Upper lobe of left lung (tissue), 6 donors: ENCODE measurements around the gene RPL28. TPM values are rescaled to one million over a fixed set of nuclear protein-coding genes. Genes with fewer than 3 reads are reported as not detected.

Experiments used
- ATAC-seq, 2 donors: fragments of 200-7000 bp; cut with Tn5 transposase; one replicate each; pipeline ENCODE4 v1.9.1; 2022; ENCODE audit warnings: mild to moderate bottlenecking in 2 of 2, moderate library complexity in 2 of 2; ENCODE audit not compliant: low FRiP score in 2 of 2
- DNase-seq, 2 donors: peaks; one replicate each; pipeline ENCODE4 v3.0.0-alpha.2; 2019 to 2020
- H3K27ac ChIP-seq, 4 donors: fragments of 200-600 bp; sonication (generic); one replicate each; pipeline ENCODE4 v1.5.1; 2016 to 2019
- H3K27me3 ChIP-seq, 4 donors: fragments of 200-600 bp; sonication (generic); one replicate each; pipeline ENCODE4 v1.5.1; 2017 to 2019
- H3K36me3 ChIP-seq, 4 donors: fragments of 200-600 bp; sonication (generic); one replicate each; pipeline ENCODE4 v1.5.1; 2016 to 2019
- H3K4me1 ChIP-seq, 4 donors: fragments of 200-600 bp; sonication (generic); one replicate each; pipeline ENCODE4 v1.5.1; 2018 to 2019
- H3K4me3 ChIP-seq, 4 donors: fragments of 200-600 bp; sonication (generic); one replicate each; pipeline ENCODE4 v1.5.1; 2017 to 2019; ENCODE audit warnings: mild to moderate bottlenecking in 2 of 4, moderate library complexity in 1 of 4
- H3K9me3 ChIP-seq, 4 donors: fragments of 200-600 bp; sonication (generic); one replicate each; pipeline ENCODE4 v1.5.1; 2018 to 2019
- EP300 ChIP-seq, 4 donors: sonication (generic); formaldehyde crosslinking; IDR thresholded peaks; one replicate each; pipeline ENCODE4 v1.5.1; 2017; ENCODE audit warnings: antibody characterized with exemption in 4 of 4, control low read depth in 2 of 4
- POLR2A ChIP-seq, 4 donors: fragments of 450-650 bp; IDR thresholded peaks; one replicate each; pipeline ENCODE4 v1.5.1; 2016 to 2017; ENCODE audit warnings: antibody characterized with exemption in 4 of 4, mild to moderate bottlenecking in 2 of 4
- POLR2AphosphoS5 ChIP-seq, 2 donors: sonication (generic); formaldehyde crosslinking; IDR thresholded peaks; one replicate each; pipeline ENCODE4 v1.5.1; 2017; ENCODE audit warnings: antibody characterized with exemption in 2 of 2
- WGBS, 2 donors: methylation state at CpG; one replicate each; pipeline ENCODE4 v1.1.5; 2017 to 2018; 5-methylcytosine and 5-hydroxymethylcytosine counted together
- total RNA-seq, 6 donors: library from RNA; depleted of rRNA in 4 of 6; stranded (reverse); fragments of >200 nt in 4 of 6; gene quantifications; one replicate each; pipeline versions ENCODE4 v1.1.0 to v1.2.1, GENCODE V29; 2016 to 2021
- TF ChIP-seq, protein P1 (sequence below), 6 experiments: fragments of 450-650 bp in 4 of 6; fragments of 200-600 bp in 2 of 6; sonication (generic) in 2 of 6; IDR thresholded peaks; one replicate each; pipeline ENCODE4 v1.5.1; 2016 to 2019; ENCODE audit warnings: antibody characterized with exemption in 6 of 6
- donor health status: DM: no; HTN: no; CAD: no; lungs with moderate emphysema.
- donor health status: DM: no; HTN: yes; CAD: no; lungs with severe emphysema.

The RPL28 gene
- total RNA-seq, 6 donors from 2014 or later, result 308 to 1,892 (median 534) TPM

- TF ChIP-seq POLR2A (IDR thresholded peaks at IDR 0.05), result no peak
- no peak for TF ChIP-seq POLR2AphosphoS5 (IDR thresholded peaks at IDR 0.05)
- TF ChIP-seq, protein P1, sequence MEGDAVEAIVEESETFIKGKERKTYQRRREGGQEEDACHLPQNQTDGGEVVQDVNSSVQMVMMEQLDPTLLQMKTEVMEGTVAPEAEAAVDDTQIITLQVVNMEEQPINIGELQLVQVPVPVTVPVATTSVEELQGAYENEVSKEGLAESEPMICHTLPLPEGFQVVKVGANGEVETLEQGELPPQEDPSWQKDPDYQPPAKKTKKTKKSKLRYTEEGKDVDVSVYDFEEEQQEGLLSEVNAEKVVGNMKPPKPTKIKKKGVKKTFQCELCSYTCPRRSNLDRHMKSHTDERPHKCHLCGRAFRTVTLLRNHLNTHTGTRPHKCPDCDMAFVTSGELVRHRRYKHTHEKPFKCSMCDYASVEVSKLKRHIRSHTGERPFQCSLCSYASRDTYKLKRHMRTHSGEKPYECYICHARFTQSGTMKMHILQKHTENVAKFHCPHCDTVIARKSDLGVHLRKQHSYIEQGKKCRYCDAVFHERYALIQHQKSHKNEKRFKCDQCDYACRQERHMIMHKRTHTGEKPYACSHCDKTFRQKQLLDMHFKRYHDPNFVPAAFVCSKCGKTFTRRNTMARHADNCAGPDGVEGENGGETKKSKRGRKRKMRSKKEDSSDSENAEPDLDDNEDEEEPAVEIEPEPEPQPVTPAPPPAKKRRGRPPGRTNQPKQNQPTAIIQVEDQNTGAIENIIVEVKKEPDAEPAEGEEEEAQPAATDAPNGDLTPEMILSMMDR (IDR thresholded peaks at IDR 0.05), result no peak
- TF ChIP-seq EP300 (IDR thresholded peaks at IDR 0.05), result no peak
- 71 to 73% methylated on average over 14 to 31 of the region's 32 CpGs for WGBS, 2 donors
- no peak for ATAC-seq
- Histone ChIP-seq H3K27me3 (peaks cover 2 to 11% (median 8%) of the 10 kb centered on the region in 4 donors), H3K4me3 (no peak overlapping the region), H3K9me3 (no peaks in the 10 kb centered on the region), H3K27ac (no peak overlapping the region), H3K4me1 (peaks cover 6 to 8% (median 7%) of the 10 kb centered on the region in 4 donors), H3K36me3 (no peaks in the 10 kb centered on the region)
- peak in 1 of 2 donors; percentile 59 for DNase-seq
These were observed 26.5 kb upstream of the RPL28 start for GRCh38 chr19:55358943-55359908.

- TF ChIP-seq EP300 (IDR thresholded peaks at IDR 0.05) (no peak), POLR2A (IDR thresholded peaks at IDR 0.05) (no peak), POLR2AphosphoS5 (IDR thresholded peaks at IDR 0.05) (no peak)
- TF ChIP-seq, protein P1 (IDR thresholded peaks at IDR 0.05), result no peak
- no peak for ATAC-seq
- peak in 1 of 2 donors; percentile 48 for DNase-seq
- Histone ChIP-seq H3K4me1 (no peaks in the 10 kb centered on the region), H3K27me3 (peaks cover 0 to under 1% (median 0%) of the 10 kb centered on the region in 4 donors), H3K36me3 (no peaks in the 10 kb centered on the region), H3K27ac (no peak overlapping the region), H3K9me3 (no peaks in the 10 kb centered on the region), H3K4me3 (no peak overlapping the region)
- 75 to 95% methylated on average over 6 to 15 of the region's 16 CpGs for WGBS, 2 donors
These were observed 24.8 kb upstream of the RPL28 start for GRCh38 chr19:55360902-55361301.

DNA sequence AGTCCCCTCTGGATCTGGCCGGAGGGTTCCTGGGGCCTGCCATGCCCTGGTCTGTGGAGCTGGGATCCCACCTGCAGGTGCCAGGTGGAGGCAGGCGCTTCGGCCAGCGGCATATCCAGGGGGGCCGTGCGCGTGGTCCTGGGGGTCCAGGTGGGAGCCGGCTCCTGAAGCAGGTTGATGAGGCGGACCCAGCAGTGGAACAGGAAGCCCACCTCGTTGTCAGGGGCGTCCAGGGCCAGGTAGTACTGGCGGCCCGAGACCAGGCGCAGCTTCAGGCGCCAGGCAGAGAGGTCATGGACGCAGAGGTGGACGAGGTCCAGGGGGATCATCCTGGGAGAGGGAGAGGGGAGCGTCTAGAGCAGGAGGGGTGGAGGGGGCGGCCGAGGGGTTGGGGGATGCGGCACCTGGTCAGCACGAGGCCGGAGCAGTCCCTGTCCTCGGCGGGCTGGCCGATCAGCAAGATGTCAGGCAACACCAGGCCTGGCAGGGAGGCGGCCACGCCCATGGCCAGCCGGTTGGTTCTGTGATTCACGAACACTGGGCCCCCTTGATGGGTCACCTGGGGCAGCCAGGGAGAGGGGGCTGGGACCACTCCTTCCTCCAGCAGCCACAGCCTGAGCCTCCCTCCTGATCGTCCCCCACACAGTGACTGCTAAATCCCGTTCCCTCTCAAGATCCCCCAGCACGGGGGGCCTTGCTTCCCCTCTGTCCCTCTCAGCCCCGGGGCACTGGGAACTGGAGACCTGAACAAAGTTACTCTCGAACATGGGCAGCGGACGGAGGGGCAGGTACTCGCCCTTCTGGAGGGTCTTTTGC is 23.4 kb upstream of the RPL28 start:
- Histone ChIP-seq H3K9me3 (no peaks in the 10 kb centered on the region), H3K27me3 (peaks cover 0 to 2% (median 0%) of the 10 kb centered on the region in 4 donors), H3K4me1 (no peaks in the 10 kb centered on the region), H3K27ac (no peak overlapping the region), H3K36me3 (no peaks in the 10 kb centered on the region), H3K4me3 (no peak overlapping the region)
- DNase-seq (peak in 1 of 2 donors; percentile 75), ATAC-seq (no peak)
- 68 to 74% methylated on average over 29 to 36 of the region's 38 CpGs for WGBS, 2 donors
- TF ChIP-seq POLR2A (IDR thresholded peaks at IDR 0.05), result no peak
- no peak for TF ChIP-seq EP300 (IDR thresholded peaks at IDR 0.05)
- TF ChIP-seq, protein P1 (IDR thresholded peaks at IDR 0.05), result no peak
- no peak for TF ChIP-seq POLR2AphosphoS5 (IDR thresholded peaks at IDR 0.05)

DNA sequence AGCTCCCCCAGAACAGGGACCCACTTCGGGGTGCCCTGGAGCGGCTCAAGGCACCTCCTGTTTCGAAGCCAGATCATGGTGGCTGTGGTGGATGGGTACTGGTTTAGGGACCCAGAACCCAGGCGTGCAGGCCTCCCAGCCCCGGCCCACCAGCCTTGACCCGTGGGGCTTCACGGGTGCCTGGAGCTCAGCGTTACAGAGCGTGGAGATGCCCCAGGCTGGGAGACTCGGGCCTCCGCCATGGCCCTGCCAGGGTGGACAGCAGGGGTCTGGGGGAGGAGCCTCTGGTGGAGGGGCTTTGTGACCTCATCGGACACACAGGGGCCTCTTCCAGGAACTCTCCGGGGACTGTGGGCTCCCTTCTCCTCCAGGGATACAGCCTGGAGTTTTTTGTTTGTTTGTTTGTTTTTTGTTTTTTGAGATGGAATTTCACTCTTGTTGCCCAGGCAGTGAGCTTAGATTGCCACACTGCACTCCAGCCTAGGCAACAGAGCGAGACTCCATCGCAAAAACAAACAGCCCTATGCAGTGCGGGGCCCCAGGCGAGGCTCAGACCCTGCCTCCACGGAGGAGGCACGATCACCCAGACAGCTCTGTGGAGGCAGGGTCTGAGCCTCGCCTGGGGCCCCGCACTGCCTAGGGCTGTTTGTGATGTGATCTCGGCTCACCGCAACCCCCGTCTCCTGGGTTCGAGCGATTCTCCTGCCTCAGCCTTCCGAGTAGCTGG is 22.6 kb upstream of the RPL28 start, which contains the start of gene GARIN5B:
GARIN5B (minus strand) TSS at position 271 of the 727 bp plus-strand sequence; CDS start at position 77, 194 bp downstream.
- peaks cover 0 to 5% (median 2%) of the 10 kb centered on the region in 4 donors for H3K27me3 ChIP-seq
- no peaks in the 10 kb centered on the region for H3K9me3 ChIP-seq
- ATAC-seq (no peak), DNase-seq (peak in 1 of 2 donors; percentile 72)
- H3K4me1 ChIP-seq, result no peaks in the 10 kb centered on the region
- TF ChIP-seq EP300 (IDR thresholded peaks at IDR 0.05) (no peak), POLR2AphosphoS5 (IDR thresholded peaks at IDR 0.05) (no peak), POLR2A (IDR thresholded peaks at IDR 0.05) (no peak)
- TF ChIP-seq, protein P1 (IDR thresholded peaks at IDR 0.05), result no peak
- 82 to 84% methylated on average over 14 to 21 of the region's 27 CpGs for WGBS, 2 donors
- no peak within 1 kb of the TSS for H3K27ac ChIP-seq
- H3K36me3 ChIP-seq, result no peaks in the 10 kb centered on the region
- no peak within 1 kb of the TSS for H3K4me3 ChIP-seq
